Measurements from ENCODE around the gene CFAP100.

- no peak for TF ChIP-seq CTCF (IDR thresholded peaks at IDR 0.05)
- no peak for TF ChIP-seq POLR2A (IDR thresholded peaks at IDR 0.05)
Measured at GRCh38 chr3:126442094-126442855, 47.6 kb downstream of the CFAP100 start.

All from testis (tissue), 2 donors.